ENCODE data around the gene KLHL10.
"Not testable (repeated sequence)": the region's sequence is repeated elsewhere in the genome, so short reads cannot be mapped to it uniquely, and the experiment has no call there.

GRCh38 chr17:41829961-41830360 is 7.7 kb upstream of the KLHL10 start:
- not testable (repeated sequence) for TF ChIP-seq SMC3 (IDR thresholded peaks at IDR 0.05; ENCODE audit: low read depth, low read length); USF2 (IDR thresholded peaks at IDR 0.05; ENCODE audit: borderline replicate concordance, low read depth, low read length); GABPA (IDR thresholded peaks at IDR 0.05; ENCODE audit: low read depth)
- TF ChIP-seq, protein P1, sequence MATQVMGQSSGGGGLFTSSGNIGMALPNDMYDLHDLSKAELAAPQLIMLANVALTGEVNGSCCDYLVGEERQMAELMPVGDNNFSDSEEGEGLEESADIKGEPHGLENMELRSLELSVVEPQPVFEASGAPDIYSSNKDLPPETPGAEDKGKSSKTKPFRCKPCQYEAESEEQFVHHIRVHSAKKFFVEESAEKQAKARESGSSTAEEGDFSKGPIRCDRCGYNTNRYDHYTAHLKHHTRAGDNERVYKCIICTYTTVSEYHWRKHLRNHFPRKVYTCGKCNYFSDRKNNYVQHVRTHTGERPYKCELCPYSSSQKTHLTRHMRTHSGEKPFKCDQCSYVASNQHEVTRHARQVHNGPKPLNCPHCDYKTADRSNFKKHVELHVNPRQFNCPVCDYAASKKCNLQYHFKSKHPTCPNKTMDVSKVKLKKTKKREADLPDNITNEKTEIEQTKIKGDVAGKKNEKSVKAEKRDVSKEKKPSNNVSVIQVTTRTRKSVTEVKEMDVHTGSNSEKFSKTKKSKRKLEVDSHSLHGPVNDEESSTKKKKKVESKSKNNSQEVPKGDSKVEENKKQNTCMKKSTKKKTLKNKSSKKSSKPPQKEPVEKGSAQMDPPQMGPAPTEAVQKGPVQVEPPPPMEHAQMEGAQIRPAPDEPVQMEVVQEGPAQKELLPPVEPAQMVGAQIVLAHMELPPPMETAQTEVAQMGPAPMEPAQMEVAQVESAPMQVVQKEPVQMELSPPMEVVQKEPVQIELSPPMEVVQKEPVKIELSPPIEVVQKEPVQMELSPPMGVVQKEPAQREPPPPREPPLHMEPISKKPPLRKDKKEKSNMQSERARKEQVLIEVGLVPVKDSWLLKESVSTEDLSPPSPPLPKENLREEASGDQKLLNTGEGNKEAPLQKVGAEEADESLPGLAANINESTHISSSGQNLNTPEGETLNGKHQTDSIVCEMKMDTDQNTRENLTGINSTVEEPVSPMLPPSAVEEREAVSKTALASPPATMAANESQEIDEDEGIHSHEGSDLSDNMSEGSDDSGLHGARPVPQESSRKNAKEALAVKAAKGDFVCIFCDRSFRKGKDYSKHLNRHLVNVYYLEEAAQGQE (IDR thresholded peaks at IDR 0.05; ENCODE audit: low read depth, low read length), result not testable (repeated sequence)

Data from SK-N-SH (cell line).